Right lobe of liver (tissue), 6 donors: Measurements from ENCODE around the gene LANCL2. TPM values are rescaled to one million over a fixed set of nuclear protein-coding genes. Genes with fewer than 3 reads are reported as not detected.
"Not testable (repeated sequence)": the region's sequence is repeated elsewhere in the genome, so short reads cannot be mapped to it uniquely, and the experiment has no call there.

Source experiments
- ATAC-seq, 4 donors: fragments of 200-7000 bp; cut with Tn5 transposase; one replicate each; pipeline ENCODE4 v1.9.1; 2020; ENCODE audit warnings: mild to moderate bottlenecking in 4 of 4, moderate library complexity in 4 of 4
- DNase-seq, 3 donors: peaks; one replicate each; pipeline ENCODE4 v3.0.0-alpha.2; 2020
- H3K27ac ChIP-seq, 3 donors: fragments of 200-600 bp; one replicate each; pipeline ENCODE4 v1.8.0; 2022
- H3K27me3 ChIP-seq, 2 donors: fragments of 200-600 bp; one replicate each; pipeline ENCODE4 v1.8.0; 2022
- H3K36me3 ChIP-seq, 4 donors: fragments of 200-600 bp; sonication (generic) in 1 of 4; one replicate each; pipeline versions ENCODE4 v1.5.1 to v1.8.0; 2017 to 2022; ENCODE audit warnings: control low read depth in 1 of 4
- H3K4me1 ChIP-seq, 4 donors: fragments of 200-600 bp; sonication (generic) in 1 of 4; one replicate each; pipeline versions ENCODE4 v1.5.1 to v1.8.0; 2017 to 2022; ENCODE audit warnings: control low read depth in 1 of 4
- H3K4me3 ChIP-seq, 3 donors: fragments of 200-600 bp; one replicate each; pipeline ENCODE4 v1.8.0; 2022
- H3K9me3 ChIP-seq, 4 donors: fragments of 200-600 bp; sonication (generic) in 1 of 4; one replicate each; pipeline versions ENCODE4 v1.5.1 to v1.8.0; 2017 to 2022; ENCODE audit warnings: control low read depth in 1 of 4
- CTCF ChIP-seq, 4 donors: fragments of 200-600 bp in 3 of 4; fragments of 450-650 bp in 1 of 4; IDR thresholded peaks; one replicate each; pipeline versions ENCODE4 v1.5.1 to v1.8.0; 2016 to 2022; ENCODE audit warnings: antibody characterized with exemption in 4 of 4, mild to moderate bottlenecking in 2 of 4
- POLR2A ChIP-seq: fragments of 450-650 bp; IDR thresholded peaks from one replicate; pipeline ENCODE4 v1.6.1; 2017; ENCODE audit warnings: antibody characterized with exemption, mild to moderate bottlenecking
- WGBS: methylation state at CpG from one replicate; pipeline ENCODE4 v1.1.6; 2018; ENCODE audit warnings: low coverage, low lambda C conversion rate; ENCODE audit not compliant: insufficient coverage; ENCODE audit errors: missing lambda C conversion rate; 5-methylcytosine and 5-hydroxymethylcytosine counted together
- intact Hi-C, 2 donors: fragments of 100-400 bp; cut with DNase I; formaldehyde crosslinking; loops; one replicate each; pipeline versions ENCODE4 v1.11.2 to v1.14.1; 2022
- total RNA-seq, 6 experiments: library from RNA; depleted of rRNA in 2 of 6; stranded (reverse); fragments of >200 nt in 2 of 6; fragmentation: NEBNext Ultra II Directional in 3 of 6; extraction: Animal tissue kit (Norgen Biotek cat#: 25700) in 3 of 6; gene quantifications; one replicate each; pipeline versions ENCODE4 v1.1.0 to v1.2.4, GENCODE V29; 2016 to 2023
- donor health status: DM: no; HTN: yes; CAD: no.
- donor health status: DM: no; HTN: no; CAD: no.
- donor health status: DM: no; HTN: no; CAD: no.
- donor health status: DM: no; HTN: yes; CAD: no.
- donor health status: DM: no; HTN: yes; CAD: no.

LANCL2 gene
- total RNA-seq, 6 experiments from 2014 or later: 7.3 to 12.1 (median 8.3) TPM

GRCh38 chr7:55345292-55345691, 19.8 kb upstream of the LANCL2 start:
- Histone ChIP-seq H3K9me3 (no peaks in the 10 kb centered on the region), H3K4me1 (no peaks in the 10 kb centered on the region), H3K27me3 (no peaks in the 10 kb centered on the region), H3K27ac (no peak overlapping the region), H3K4me3 (no peak overlapping the region), H3K36me3 (no peaks in the 10 kb centered on the region)
- 74% methylated on average over 14 of the region's 22 CpGs for WGBS
- intact Hi-C loops: no loop called here
- TF ChIP-seq POLR2A (no peak), CTCF (IDR thresholded peaks at IDR 0.05) (no peak)
- no peak for DNase-seq
- no peak for ATAC-seq

GRCh38 chr7:55348502-55348901, 16.6 kb upstream of the LANCL2 start:
- Histone ChIP-seq H3K4me3 (no peak overlapping the region), H3K27ac (no peak overlapping the region), H3K27me3 (no peaks in the 10 kb centered on the region), H3K4me1 (no peaks in the 10 kb centered on the region), H3K36me3 (no peaks in the 10 kb centered on the region), H3K9me3 (no peaks in the 10 kb centered on the region)
- 71% methylated on average over 4 of the region's 4 CpGs for WGBS
- intact Hi-C loops: no loop called here
- DNase-seq (no peak), ATAC-seq (no peak)
- no peak for TF ChIP-seq POLR2A

GRCh38 chr7:55349121-55349520, 16.0 kb upstream of the LANCL2 start:
- H3K36me3 ChIP-seq: no peaks in the 10 kb centered on the region
- no peaks in the 10 kb centered on the region for H3K4me1 ChIP-seq
- H3K4me3 ChIP-seq: no peak overlapping the region
- DNase-seq: no peak
- H3K27me3 ChIP-seq: no peaks in the 10 kb centered on the region
- H3K9me3 ChIP-seq: no peaks in the 10 kb centered on the region
- H3K27ac ChIP-seq: no peak overlapping the region
- WGBS: 19% methylated on average over 2 of the region's 2 CpGs
- intact Hi-C loops: no loop called here
- no peak for ATAC-seq
- no peak for TF ChIP-seq CTCF (IDR thresholded peaks at IDR 0.05)

- no peak for DNase-seq
- H3K27ac ChIP-seq: no peak overlapping the region
- H3K27me3 ChIP-seq: no peaks in the 10 kb centered on the region
- intact Hi-C loops: no loop called here
- no peaks in the 10 kb centered on the region for H3K36me3 ChIP-seq
- 70% methylated on average over 7 of the region's 7 CpGs for WGBS
- no peak overlapping the region for H3K4me3 ChIP-seq
- H3K4me1 ChIP-seq: no peaks in the 10 kb centered on the region
- no peak for TF ChIP-seq CTCF (IDR thresholded peaks at IDR 0.05)
- TF ChIP-seq POLR2A: no peak
- no peak for ATAC-seq
- no peaks in the 10 kb centered on the region for H3K9me3 ChIP-seq
These were observed 14.9 kb upstream of the LANCL2 start for GRCh38 chr7:55350281-55350680.

- Histone ChIP-seq H3K27ac (no peak overlapping the region), H3K4me1 (no peaks in the 10 kb centered on the region), H3K4me3 (no peak overlapping the region), H3K36me3 (no peaks in the 10 kb centered on the region), H3K9me3 (no peaks in the 10 kb centered on the region), H3K27me3 (no peaks in the 10 kb centered on the region)
- intact Hi-C loops: no loop called here
- TF ChIP-seq POLR2A: no peak
- TF ChIP-seq CTCF (IDR thresholded peaks at IDR 0.05): no peak
- WGBS: 27% methylated on average over 3 of the region's 3 CpGs
- DNase-seq (no peak), ATAC-seq (no peak)
These were observed 13.9 kb upstream of the LANCL2 start for GRCh38 chr7:55351263-55351662.

- DNase-seq, H3K27me3 ChIP-seq, H3K4me3 ChIP-seq, H3K9me3 ChIP-seq, H3K4me1 ChIP-seq, intact Hi-C loops, H3K27ac ChIP-seq, H3K36me3 ChIP-seq, ATAC-seq: not testable (repeated sequence)
- 83% methylated on average over 1 of the region's 6 CpGs for WGBS
These were observed 12.2 kb upstream of the LANCL2 start for GRCh38 chr7:55352947-55353273.
